CD4-positive, alpha-beta T cell (primary cell): Measurements from ENCODE around the gene COX5B. TPM values are rescaled to one million over a fixed set of nuclear protein-coding genes. Genes with fewer than 3 reads are reported as not detected.

Experiments
- ATAC-seq: fragments of 200-7000 bp; cut with Tn5 transposase; one replicate; pipeline ENCODE4 v1.10.0; 2022; ENCODE audit warnings: mild to moderate bottlenecking; ENCODE audit not compliant: poor library complexity
- CTCF ChIA-PET: fragments of 350-600 bp; sonication (Branson Sonifier 250); formaldehyde crosslinking; loops from one replicate; lab custom pipeline; 2021; ENCODE audit warnings: antibody characterized with exemption, inconsistent platforms; lab: Charles Lee
- POLR2A ChIA-PET: fragments of 350-600 bp; sonication (Branson Sonifier 250); formaldehyde crosslinking; loops from one replicate; lab custom pipeline; 2021; ENCODE audit warnings: antibody characterized with exemption, inconsistent platforms; lab: Charles Lee
- DNase-seq, 14 experiments: peaks; one replicate each; pipeline ENCODE4 v3.0.0-alpha.2; 2013 to 2020; ENCODE audit warnings: mixed read lengths in 2 of 14
- H3K27ac ChIP-seq, 2 donors: one replicate each; pipeline versions ENCODE4 v1.5.1 to v1.7.0; 2013; ENCODE audit warnings: low read length in 2 of 2, low read depth in 1 of 2, mild to moderate bottlenecking in 1 of 2
- H3K27me3 ChIP-seq, 2 experiments: 1 replicate in 1 of 2; 2 replicates in 1 of 2; pipeline versions ENCODE4 v1.6.1 to v1.7.0; 2013; ENCODE audit warnings: low read length in 2 of 2, control low read depth in 1 of 2, mild to moderate bottlenecking in 1 of 2, moderate library complexity in 1 of 2; ENCODE audit not compliant: insufficient read depth in 2 of 2, control insufficient read depth in 1 of 2
- H3K36me3 ChIP-seq: one replicate; pipeline ENCODE4 v1.6.1; 2013; ENCODE audit warnings: low read length, control low read depth; ENCODE audit not compliant: insufficient read depth
- H3K4me1 ChIP-seq: one replicate; pipeline ENCODE4 v1.6.1; 2013; ENCODE audit warnings: low read length, control low read depth; ENCODE audit not compliant: insufficient read depth
- H3K4me3 ChIP-seq: one replicate; pipeline ENCODE4 v1.5.1; 2013; ENCODE audit warnings: mild to moderate bottlenecking, low read length, moderate library complexity
- H3K9me3 ChIP-seq, 2 experiments: 1 replicate in 1 of 2; 2 replicates in 1 of 2; pipeline versions ENCODE4 v1.6.1 to v1.7.0; 2013; ENCODE audit warnings: low read length in 2 of 2, mild to moderate bottlenecking in 2 of 2, control low read depth in 1 of 2, moderate library complexity in 1 of 2; ENCODE audit not compliant: control insufficient read depth in 1 of 2, insufficient read depth in 1 of 2
- H3K27ac Mint-ChIP-seq: one replicate; pipeline ENCODE4 v1.8.0; 2020; ENCODE audit warnings: mixed read lengths
- H3K27me3 Mint-ChIP-seq: one replicate; pipeline ENCODE4 v1.8.0; 2021; ENCODE audit warnings: mixed read lengths
- H3K36me3 Mint-ChIP-seq: one replicate; pipeline ENCODE4 v1.8.0; 2021; ENCODE audit warnings: low read depth, mixed read lengths
- H3K4me1 Mint-ChIP-seq: one replicate; pipeline ENCODE4 v1.8.0; 2021; ENCODE audit warnings: low read depth, mixed read lengths
- H3K4me3 Mint-ChIP-seq: one replicate; pipeline ENCODE4 v1.8.0; 2020; ENCODE audit warnings: mild to moderate bottlenecking, mixed read lengths
- H3K9me3 Mint-ChIP-seq: one replicate; pipeline ENCODE4 v1.8.0; 2020; ENCODE audit warnings: mixed read lengths
- CTCF ChIP-seq: fragments of 200-600 bp; IDR thresholded peaks from one replicate; pipeline ENCODE4 v1.8.0; 2022; ENCODE audit warnings: antibody characterized with exemption, mild to moderate bottlenecking
- intact Hi-C, 2 experiments: fragments of 100-400 bp; cut with DNase I in 1 of 2; cut with micrococcal nuclease in 1 of 2; formaldehyde crosslinking; loops; one replicate each; pipeline versions ENCODE4 v1.15.1 to v1.9.0; 2023 to 2025; cut with DNase I, micrococcal nuclease
- total RNA-seq, 174 experiments: library from RNA in 2 of 174; stranded (reverse) in 2 of 174; gene quantifications; one replicate each; pipeline ENCODE4 v1.2.3 and lab custom pipeline; 2021 to 2026

COX5B gene
- total RNA-seq, 2 experiments from 2014 or later, result 112 to 121 TPM

DNA sequence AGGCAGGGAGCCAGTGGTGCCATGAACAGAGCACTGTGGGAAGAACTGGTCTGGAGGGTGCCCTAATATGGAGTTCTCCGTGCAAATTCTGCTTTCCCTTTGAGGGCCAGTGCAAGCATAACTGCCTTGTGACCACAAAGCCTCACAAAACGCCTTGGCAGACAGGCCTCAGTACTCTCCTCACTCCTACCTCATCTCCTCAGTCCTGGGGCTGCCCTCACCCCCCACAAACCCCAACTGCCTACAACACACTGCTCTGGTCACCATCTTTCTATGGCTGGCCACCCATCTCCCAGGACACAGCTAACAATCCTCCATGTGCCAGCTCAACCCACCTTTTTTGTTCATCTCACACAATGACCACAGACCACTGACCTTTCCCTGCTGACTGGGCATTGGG is 8.9 kb downstream of the COX5B start:
- DNase-seq (no peak), ATAC-seq (peak; percentile 21)
- no peaks in the 10 kb centered on the region for H3K4me1 ChIP-seq
- no peak overlapping the region for H3K27ac ChIP-seq
- no peaks in the 10 kb centered on the region for H3K9me3 Mint-ChIP-seq
- TF ChIP-seq CTCF, result no peak
- H3K4me1 Mint-ChIP-seq, result no peaks in the 10 kb centered on the region
- peaks cover 41% of the 10 kb centered on the region for H3K36me3 ChIP-seq
- POLR2A ChIA-PET, result interaction anchor here (1.6 to 4.3 kb wide), 2 partner anchors 9 kb away, joined by 12 to 31 read pairs; partner anchors contain the start of genes ACTR1B and COX5B
- no peaks in the 10 kb centered on the region for H3K9me3 ChIP-seq
- H3K27ac Mint-ChIP-seq, result no peak overlapping the region
- no peak overlapping the region for H3K4me3 Mint-ChIP-seq
- intact Hi-C loops, result no loop called here
- no peaks in the 10 kb centered on the region for H3K27me3 Mint-ChIP-seq
- no peaks in the 10 kb centered on the region for H3K27me3 ChIP-seq
- H3K4me3 ChIP-seq, result no peak overlapping the region
- CTCF ChIA-PET, result interaction anchor here (1.3 kb wide), 1 partner anchor 11 kb away, joined by 3 read pairs; no protein-coding TSS in a partner anchor
- peaks cover 58% of the 10 kb centered on the region for H3K36me3 Mint-ChIP-seq

GRCh38 chr2:97656129-97656755 is 10.4 kb downstream of the COX5B start:
- ChIA-PET POLR2A (interaction anchor here (4.3 kb wide), 1 partner anchor 10 kb away, joined by 31 read pairs; the partner anchor contains the start of gene COX5B), CTCF (no interaction called here)
- Histone ChIP-seq H3K27ac (no peak overlapping the region), H3K36me3 (peaks cover 53% of the 10 kb centered on the region), H3K4me1 (peaks cover 7% of the 10 kb centered on the region), H3K4me3 (no peak overlapping the region), H3K9me3 (no peaks in the 10 kb centered on the region), H3K27me3 (no peaks in the 10 kb centered on the region)
- Mint-ChIP-seq H3K4me1 (peaks cover 1% of the 10 kb centered on the region), H3K9me3 (no peaks in the 10 kb centered on the region), H3K36me3 (peaks cover 49% of the 10 kb centered on the region), H3K27ac (no peak overlapping the region), H3K4me3 (no peak overlapping the region), H3K27me3 (no peaks in the 10 kb centered on the region)
- ATAC-seq (no peak), DNase-seq (no peak)
- TF ChIP-seq CTCF, result no peak
- intact Hi-C loops, result no loop called here

- H3K4me3 ChIP-seq, result no peak overlapping the region
- H3K27me3 Mint-ChIP-seq, result no peaks in the 10 kb centered on the region
- DNase-seq (no peak), ATAC-seq (no peak)
- no peak overlapping the region for H3K4me3 Mint-ChIP-seq
- H3K36me3 ChIP-seq, result peaks cover 54% of the 10 kb centered on the region
- H3K27me3 ChIP-seq, result no peaks in the 10 kb centered on the region
- no peaks in the 10 kb centered on the region for H3K9me3 Mint-ChIP-seq
- peaks cover 55% of the 10 kb centered on the region for H3K36me3 Mint-ChIP-seq
- peaks cover 9% of the 10 kb centered on the region for H3K4me1 Mint-ChIP-seq
- H3K27ac ChIP-seq, result no peak overlapping the region
- POLR2A ChIA-PET, result interaction anchor here (4.3 kb wide), 1 partner anchor 11 kb away, joined by 31 read pairs; the partner anchor contains the start of gene COX5B
- H3K9me3 ChIP-seq, result no peaks in the 10 kb centered on the region
- intact Hi-C loops, result no loop called here
- CTCF ChIA-PET, result no interaction called here
- H3K4me1 ChIP-seq, result peaks cover 15% of the 10 kb centered on the region
- TF ChIP-seq CTCF, result no peak
- H3K27ac Mint-ChIP-seq, result no peak overlapping the region
Measured at GRCh38 chr2:97656905-97657587, 11.2 kb downstream of the COX5B start.
